K562 (cell line): ENCODE data around the gene C4orf17. TPM values are rescaled to one million over a fixed set of nuclear protein-coding genes. Genes with fewer than 3 reads are reported as not detected.

Experiments
- ATAC-seq: fragments of 200-7000 bp; cut with Tn5 transposase; 3 replicates; pipeline ENCODE4 v1.9.1; 2020; ENCODE audit warnings: moderate library complexity
- BruUV-seq: library from RNA; stranded (reverse); fragments of 400-500 nt; replicated peaks from 2 replicates; lab custom pipeline; 2021; lab: Mats Ljungman, UMichigan
- CTCF ChIA-PET: fragments of 300-600 bp; formaldehyde crosslinking; extraction: SDS; loops from one replicate; lab custom pipeline; 2021; ENCODE audit warnings: low intra/inter-chr PET ratio; lab: Yijun Ruan, JAX
- POLR2A ChIA-PET: fragments of 300-600, 350-650 bp; sonication (Branson Sonifier 250); formaldehyde crosslinking; extraction: SDS; loops from one replicate; lab custom pipeline; 2021; ENCODE audit warnings: antibody characterized with exemption, inconsistent platforms; lab: Yijun Ruan, JAX
- DNase-seq, 4 experiments: peaks; one replicate each; pipeline versions ENCODE4 v3.0.0 to v3.0.0-alpha.2; 2011 to 2018; ENCODE audit warnings: low spot score in 3 of 4, mixed read lengths in 3 of 4; ENCODE audit errors: extremely low read depth in 1 of 4
- FAIRE-seq: peaks from 2 replicates; lab custom pipeline; 2011; peaks lifted over from hg19 to GRCh38; lab: Jason Lieb, UNC
- H2AFZ ChIP-seq: 2 replicates; pipeline ENCODE4 v1.6.0; 2011; ENCODE audit warnings: low read depth, low read length, control low read depth, inconsistent platforms
- H3K27ac ChIP-seq: fragments of 200-600 bp; 3 replicates; pipeline ENCODE4 v1.8.0; 2011; ENCODE audit warnings: low read depth, mild to moderate bottlenecking, control low read depth, inconsistent platforms, low read length, moderate library complexity, mixed read lengths; ENCODE audit errors: extremely low read depth
- H3K27me3 ChIP-seq, 2 experiments: fragments of 300-600 bp in 1 of 2; 2 replicates in 1 of 2; 3 replicates in 1 of 2; pipeline versions ENCODE4 v1.6.0 to v1.8.0; 2011; ENCODE audit warnings: inconsistent platforms in 2 of 2, low read length in 2 of 2, mild to moderate bottlenecking in 1 of 2, mixed read lengths in 1 of 2, moderate library complexity in 1 of 2; ENCODE audit not compliant: control insufficient read depth in 2 of 2, insufficient read depth in 2 of 2
- H3K36me3 ChIP-seq: fragments of 300-600 bp; 3 replicates; pipeline ENCODE4 v1.8.0; 2011; ENCODE audit warnings: mild to moderate bottlenecking, low read length, inconsistent platforms; ENCODE audit not compliant: control insufficient read depth, insufficient read depth
- H3K4me1 ChIP-seq, 2 experiments: fragments of 200-600 bp in 1 of 2; replicated peaks in 1 of 2; 2 replicates in 1 of 2; 3 replicates in 1 of 2; pipeline versions ENCODE4 v1.5.1 to v1.8.0; 2011; ENCODE audit warnings: inconsistent platforms in 2 of 2, low read length in 2 of 2, mild to moderate bottlenecking in 1 of 2, mixed read lengths in 1 of 2, moderate library complexity in 1 of 2; ENCODE audit not compliant: control insufficient read depth in 2 of 2, insufficient read depth in 2 of 2
- H3K4me2 ChIP-seq: 2 replicates; pipeline ENCODE4 v1.6.1; 2011; ENCODE audit warnings: low read length, control low read depth, inconsistent platforms, mixed read lengths; ENCODE audit not compliant: insufficient read depth
- H3K4me3 ChIP-seq: fragments of 200-600 bp; sonication (generic), shearing (Covaris generic); 2 replicates; pipeline ENCODE4 v1.5.1; 2016; ENCODE audit warnings: control low read depth, inconsistent platforms
- H3K79me2 ChIP-seq: fragments of 200-600 bp; 3 replicates; pipeline ENCODE4 v1.8.0; 2011; ENCODE audit warnings: low read length, inconsistent platforms; ENCODE audit not compliant: control insufficient read depth, insufficient read depth
- H3K9ac ChIP-seq, 2 experiments: 2 replicates each; pipeline versions ENCODE4 v1.6.0 to v1.6.1; 2011; ENCODE audit warnings: low read depth in 2 of 2, low read length in 2 of 2, control low read depth in 1 of 2, inconsistent platforms in 1 of 2, mild to moderate bottlenecking in 1 of 2, mixed read lengths in 1 of 2; ENCODE audit not compliant: insufficient read depth in 1 of 2
- H3K9me1 ChIP-seq: one replicate; pipeline ENCODE4 v1.6.0; 2011; ENCODE audit warnings: inconsistent platforms, mild to moderate bottlenecking, low read length, moderate library complexity; ENCODE audit not compliant: control insufficient read depth, insufficient read depth
- H3K9me3 ChIP-seq: replicated peaks from 2 replicates; pipeline ENCODE4 v1.5.1; 2011; ENCODE audit warnings: low read depth, low read length, inconsistent platforms; ENCODE audit not compliant: control insufficient read depth, insufficient read depth
- H4K20me1 ChIP-seq: replicated peaks from 2 replicates; pipeline ENCODE4 v1.6.1; 2011; ENCODE audit warnings: low read length, inconsistent platforms, mixed read lengths; ENCODE audit not compliant: control insufficient read depth, insufficient read depth
- GABPB1 ChIP-seq: sonication (generic); formaldehyde crosslinking; IDR thresholded peaks from 2 replicates; pipeline ENCODE4 v1.8.0; 2022; ENCODE audit warnings: mild to moderate bottlenecking, missing genetic modification reagents
- HMGXB4 ChIP-seq: sonication (generic); formaldehyde crosslinking; IDR thresholded peaks from 2 replicates; pipeline ENCODE4 v1.8.1; 2023; ENCODE audit warnings: mild to moderate bottlenecking, missing genetic modification reagents
- MAFK ChIP-seq: IDR thresholded peaks from 2 replicates; pipeline ENCODE4 v1.6.1; 2011; ENCODE audit warnings: low read length, improper control_type of control experiment
- NKRF ChIP-seq: fragments of 450-650 bp; IDR thresholded peaks from 2 replicates; pipeline ENCODE4 v1.6.1; 2016; ENCODE audit warnings: borderline replicate concordance
- PHTF2 ChIP-seq: fragments of 250-450 bp; sonication (Bioruptor Pico); IDR thresholded peaks from 2 replicates; pipeline ENCODE4 v1.5.0; 2021; ENCODE audit warnings: mild to moderate bottlenecking
- RBM34 ChIP-seq: fragments of 200-400 bp; formaldehyde crosslinking; IDR thresholded peaks from 2 replicates; pipeline ENCODE4 v1.6.1; 2018; ENCODE audit warnings: low read length, borderline replicate concordance; ENCODE audit not compliant: insufficient read depth
- WGBS: fragments of 100-300 bp; shearing (Covaris generic); methylation state at CpG from one replicate; pipeline ENCODE4 v1.1.6; 2016; ENCODE audit warnings: low coverage, mixed read lengths; ENCODE audit not compliant: insufficient coverage; ENCODE audit errors: missing lambda C conversion rate; 5-methylcytosine and 5-hydroxymethylcytosine counted together
- in situ Hi-C: fragments of 300-500 bp; cut with MboI; formaldehyde crosslinking; loops from 4 replicates; pipeline ENCODE4 v1.15.0; 2018; ENCODE audit warnings: inconsistent platforms, mixed read lengths
- intact Hi-C: fragments of 100-400 bp; cut with micrococcal nuclease; formaldehyde crosslinking; loops from 2 replicates; pipeline ENCODE4 v1.14.2; 2022
- polyA plus RNA-seq, 8 experiments: library from polyadenylated mRNA; depleted of rRNA in 4 of 8; stranded (reverse) in 5 of 8; unstranded in 3 of 8; fragments of >200 nt; fragmentation: Nextera tagmentation in 2 of 8; fragmentation: Illumina TruSeq in 1 of 8; extraction: Ambion mirVana in 2 of 8; extraction: Trizol in 1 of 8; gene quantifications; 2 replicates each; pipeline versions ENCODE4 v1.2.1 to v1.2.3, GENCODE V29; 2011 to 2014; ENCODE audit warnings: inconsistent platforms in 1 of 8, missing spikeins in 1 of 8
- total RNA-seq, 7 experiments: library from RNA; depleted of rRNA in 6 of 7; stranded (reverse); fragments of >200 nt in 6 of 7; fragmentation: Illumina TruSeq in 2 of 7; extraction: Trizol in 2 of 7; gene quantifications; 2 replicates each; pipeline versions ENCODE4 v1.2.1 to v1.2.3, GENCODE V29; 2011 to 2021; ENCODE audit warnings: low replicate concordance in 1 of 7

C4orf17 gene
- total and polyA plus RNA-seq, 9 of the 15 experiments (the other 6 are each of a cell fraction or from before 2014, with no cell fraction given): not detected

GRCh38 chr4:99571883-99572282, 61.1 kb downstream of the C4orf17 start:
- in situ Hi-C loops: no loop called here
- Histone ChIP-seq H3K27me3 (no peaks in the 10 kb centered on the region; a peak in 1 of 5 replicates), H3K4me2 (no peak overlapping the region), H4K20me1 (no peaks in the 10 kb centered on the region), H3K9me1 (no peaks in the 10 kb centered on the region), H3K27ac (no peak overlapping the region), H3K36me3 (no peaks in the 10 kb centered on the region), H3K4me3 (no peak overlapping the region), H2AFZ (no peak overlapping the region), H3K79me2 (no peaks in the 10 kb centered on the region), H3K9ac (no peak overlapping the region), H3K4me1 (no peaks in the 10 kb centered on the region), H3K9me3 (no peaks in the 10 kb centered on the region)
- no peak for TF ChIP-seq HMGXB4
- no peak for TF ChIP-seq PHTF2 (CRISPR knock-in tag)
- TF ChIP-seq NKRF: no peak
- TF ChIP-seq GABPB1: no peak
- TF ChIP-seq MAFK: no peak
- TF ChIP-seq RBM34: no peak
- DNase-seq (no peak), ATAC-seq (no peak), FAIRE-seq (no peak)
- CTCF ChIA-PET: no interaction called here
- intact Hi-C loops: no loop called here
- no TSS peak for BruUV-seq
- POLR2A ChIA-PET: interaction anchor here (0.6 kb wide), 1 partner anchor 109 kb away, joined by 3 read pairs; no protein-coding TSS in a partner anchor
- 0% methylated on average over 1 of the region's 1 CpG for WGBS
